Body of pancreas (tissue), 4 donors: Measurements from ENCODE around the gene FGF3.

Experiments used
- CTCF ChIP-seq, 7 experiments: fragments of 450-650 bp in 4 of 7; fragments of 200-600 bp in 3 of 7; sonication (generic) in 3 of 7; IDR thresholded peaks; one replicate each; pipeline ENCODE4 v1.5.1; 2016 to 2019; ENCODE audit warnings: antibody characterized with exemption in 7 of 7
- POLR2A ChIP-seq, 3 donors: fragments of 450-650 bp; IDR thresholded peaks; one replicate each; pipeline ENCODE4 v1.6.1; 2016; ENCODE audit warnings: antibody characterized with exemption in 3 of 3, mild to moderate bottlenecking in 2 of 3

DNA sequence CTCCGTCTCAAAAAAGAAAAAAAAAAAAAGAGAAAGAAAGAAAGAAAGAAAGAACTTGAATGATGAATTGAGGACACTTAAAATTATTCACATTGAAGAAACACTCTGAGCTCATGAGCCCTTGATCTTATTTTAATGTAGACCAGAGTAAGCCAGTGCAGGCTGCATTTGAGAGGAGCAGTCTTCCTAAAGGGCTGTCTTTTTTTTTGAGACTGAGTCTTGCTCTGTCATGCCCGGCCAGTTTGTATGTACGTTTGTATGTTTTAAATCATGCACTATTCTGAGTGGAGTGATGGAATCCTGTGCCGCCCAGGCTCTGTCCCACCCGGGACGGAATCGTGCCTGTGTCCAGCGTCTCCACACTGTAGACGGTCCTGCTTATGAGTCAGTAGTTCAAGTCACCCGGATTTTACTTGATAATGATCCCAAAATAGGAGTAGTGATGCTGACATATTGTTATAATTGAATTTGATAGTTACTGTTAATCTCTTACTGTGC, 53.7 kb downstream of the FGF3 start:
- TF ChIP-seq POLR2A (IDR thresholded peaks at IDR 0.05) (no peak), CTCF (IDR thresholded peaks at IDR 0.05) (no peak)
